ENCODE data around the gene XCR1. TPM values are rescaled to one million over a fixed set of nuclear protein-coding genes. Genes with fewer than 3 reads are reported as not detected.

The XCR1 gene
- total RNA-seq, 4 donors from 2014 or later, result under 0.01 to 0.07 (median 0.04) TPM; not detected in 1

DNA sequence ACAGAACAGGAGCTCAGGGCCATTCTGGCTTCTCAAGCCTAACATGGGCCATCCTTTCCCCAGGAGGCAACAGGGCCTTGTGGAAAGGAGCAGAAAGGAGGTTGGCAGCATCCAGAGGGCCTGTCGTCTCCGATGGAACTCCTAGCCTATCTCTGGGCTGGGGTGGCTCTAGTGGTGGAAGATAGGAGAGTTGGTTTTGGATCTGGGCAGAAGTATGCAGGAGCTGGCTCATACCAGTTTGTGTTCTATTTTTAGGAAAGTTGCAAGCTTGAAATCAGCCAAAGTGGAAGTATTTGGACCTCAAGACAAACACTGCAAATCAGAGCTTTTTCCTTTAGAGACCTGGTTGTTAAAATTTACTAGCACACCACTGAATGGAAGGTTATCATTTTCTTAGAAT, 35.4 kb upstream of the XCR1 start:
- Histone ChIP-seq H3K27me3 (no peaks in the 10 kb centered on the region), H3K4me1 (peaks cover 0 to 17% (median 3%) of the 10 kb centered on the region in 3 donors), H3K36me3 (no peaks in the 10 kb centered on the region), H3K9me3 (no peaks in the 10 kb centered on the region), H3K27ac (no peak overlapping the region), H3K4me3 (no peak overlapping the region)
- 23 to 25% methylated on average over 2 of the region's 2 CpGs for WGBS, 2 donors (ENCODE audit: low coverage in 1 of 2)
- TF ChIP-seq EP300 (IDR thresholded peaks at IDR 0.05) (no peak), POLR2AphosphoS5 (IDR thresholded peaks at IDR 0.05) (no peak), POLR2A (IDR thresholded peaks at IDR 0.05) (no peak)
- TF ChIP-seq, protein P1, sequence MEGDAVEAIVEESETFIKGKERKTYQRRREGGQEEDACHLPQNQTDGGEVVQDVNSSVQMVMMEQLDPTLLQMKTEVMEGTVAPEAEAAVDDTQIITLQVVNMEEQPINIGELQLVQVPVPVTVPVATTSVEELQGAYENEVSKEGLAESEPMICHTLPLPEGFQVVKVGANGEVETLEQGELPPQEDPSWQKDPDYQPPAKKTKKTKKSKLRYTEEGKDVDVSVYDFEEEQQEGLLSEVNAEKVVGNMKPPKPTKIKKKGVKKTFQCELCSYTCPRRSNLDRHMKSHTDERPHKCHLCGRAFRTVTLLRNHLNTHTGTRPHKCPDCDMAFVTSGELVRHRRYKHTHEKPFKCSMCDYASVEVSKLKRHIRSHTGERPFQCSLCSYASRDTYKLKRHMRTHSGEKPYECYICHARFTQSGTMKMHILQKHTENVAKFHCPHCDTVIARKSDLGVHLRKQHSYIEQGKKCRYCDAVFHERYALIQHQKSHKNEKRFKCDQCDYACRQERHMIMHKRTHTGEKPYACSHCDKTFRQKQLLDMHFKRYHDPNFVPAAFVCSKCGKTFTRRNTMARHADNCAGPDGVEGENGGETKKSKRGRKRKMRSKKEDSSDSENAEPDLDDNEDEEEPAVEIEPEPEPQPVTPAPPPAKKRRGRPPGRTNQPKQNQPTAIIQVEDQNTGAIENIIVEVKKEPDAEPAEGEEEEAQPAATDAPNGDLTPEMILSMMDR (IDR thresholded peaks at IDR 0.05), result no peak
- no peak for ATAC-seq

DNA sequence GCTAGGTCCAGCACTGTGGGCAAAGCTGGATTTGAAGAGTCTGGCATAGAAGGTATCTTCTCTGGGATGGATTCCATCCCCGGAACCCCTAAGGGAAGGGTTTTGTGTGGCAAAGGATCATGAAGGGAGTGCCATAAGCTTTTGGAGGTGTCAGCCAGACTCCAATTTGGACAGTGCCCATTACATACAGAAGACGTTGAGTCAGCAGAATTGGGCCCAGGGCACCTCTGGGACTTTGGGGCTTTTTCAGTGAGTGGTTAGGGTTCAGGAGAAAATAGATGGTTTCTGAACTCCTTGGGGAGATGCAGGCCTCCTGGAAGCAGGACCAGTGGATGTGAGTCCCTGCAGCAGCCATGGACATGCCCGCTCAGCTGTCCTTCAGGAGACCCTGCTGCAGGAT, 34.6 kb upstream of the XCR1 start:
- no peak for TF ChIP-seq POLR2AphosphoS5 (IDR thresholded peaks at IDR 0.05)
- 100% methylated on average over 1 of the region's 3 CpGs; no CpG with 5 or more reads in 1 of the 2 donors for WGBS, 2 donors (ENCODE audit: low coverage in 1 of 2)
- Histone ChIP-seq H3K27me3 (no peaks in the 10 kb centered on the region), H3K4me1 (peaks cover 0 to 17% (median 3%) of the 10 kb centered on the region in 3 donors), H3K9me3 (no peaks in the 10 kb centered on the region), H3K27ac (no peak overlapping the region), H3K36me3 (no peaks in the 10 kb centered on the region), H3K4me3 (no peak overlapping the region)
- ATAC-seq, result no peak

DNA sequence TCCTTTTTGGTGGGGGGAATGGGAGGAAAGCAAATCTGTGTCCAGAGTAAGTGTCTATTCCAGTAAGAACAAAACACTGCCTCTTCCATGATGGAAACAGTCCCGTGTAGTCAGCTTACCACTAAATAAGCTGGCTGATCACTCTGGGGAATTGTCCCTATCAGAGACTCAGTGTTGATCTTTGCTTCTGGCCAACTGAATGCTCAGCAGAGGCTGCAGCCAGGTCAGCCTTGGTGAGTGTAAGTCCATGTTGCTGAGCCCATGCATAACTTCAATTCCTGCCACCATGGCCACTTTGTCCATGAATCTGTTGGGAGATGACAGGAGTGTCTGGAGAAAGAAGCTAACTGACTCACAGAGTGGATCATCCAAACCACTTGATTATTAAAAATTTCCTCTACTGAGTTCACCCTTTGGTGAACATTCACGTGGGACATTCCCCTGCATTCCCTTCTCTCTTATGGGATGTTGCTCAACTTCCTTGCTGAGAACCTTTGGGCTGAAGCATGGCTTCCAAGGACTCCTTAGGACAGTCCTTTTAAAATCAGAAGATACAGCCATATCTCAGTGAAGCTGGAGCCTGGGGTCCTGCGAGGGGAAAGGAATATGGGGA, 33.9 kb upstream of the XCR1 start:
- TF ChIP-seq POLR2AphosphoS5 (IDR thresholded peaks at IDR 0.05) (no peak), POLR2A (IDR thresholded peaks at IDR 0.05) (no peak), EP300 (IDR thresholded peaks at IDR 0.05) (no peak)
- TF ChIP-seq, protein P1 (IDR thresholded peaks at IDR 0.05), result no peak
- Histone ChIP-seq H3K9me3 (no peaks in the 10 kb centered on the region), H3K4me3 (no peak overlapping the region), H3K36me3 (no peaks in the 10 kb centered on the region), H3K27me3 (no peaks in the 10 kb centered on the region), H3K4me1 (peaks cover 0 to 17% (median 3%) of the 10 kb centered on the region in 3 donors), H3K27ac (no peak overlapping the region)
- no peak for ATAC-seq
- 75 to 86% methylated on average over 1 of the region's 3 CpGs for WGBS, 2 donors (ENCODE audit: low coverage in 1 of 2)

- Histone ChIP-seq H3K4me3 (no peak overlapping the region), H3K36me3 (no peaks in the 10 kb centered on the region), H3K27ac (no peak overlapping the region), H3K4me1 (peaks cover 0 to 17% (median 3%) of the 10 kb centered on the region in 3 donors), H3K27me3 (no peaks in the 10 kb centered on the region), H3K9me3 (no peaks in the 10 kb centered on the region)
- TF ChIP-seq POLR2A (IDR thresholded peaks at IDR 0.05), result no peak
- TF ChIP-seq, protein P1 (IDR thresholded peaks at IDR 0.05), result no peak
- no peak for TF ChIP-seq POLR2AphosphoS5 (IDR thresholded peaks at IDR 0.05)
- TF ChIP-seq EP300 (IDR thresholded peaks at IDR 0.05), result no peak
- no peak for ATAC-seq
- 85 to 100% methylated on average over 2 of the region's 2 CpGs for WGBS, 2 donors (ENCODE audit: low coverage in 1 of 2)
Observed at GRCh38 chr3:46060551-46060950, 33.3 kb upstream of the XCR1 start.

- Histone ChIP-seq H3K27me3 (no peaks in the 10 kb centered on the region), H3K4me1 (peaks cover 0 to 17% (median 3%) of the 10 kb centered on the region in 3 donors), H3K4me3 (no peak overlapping the region), H3K9me3 (no peaks in the 10 kb centered on the region), H3K27ac (no peak overlapping the region), H3K36me3 (no peaks in the 10 kb centered on the region)
- 51 to 69% methylated on average over 3 of the region's 3 CpGs for WGBS, 2 donors (ENCODE audit: low coverage in 1 of 2)
- no peak for ATAC-seq
- no peak for TF ChIP-seq POLR2AphosphoS5 (IDR thresholded peaks at IDR 0.05)
- TF ChIP-seq POLR2A (IDR thresholded peaks at IDR 0.05), result no peak
- TF ChIP-seq EP300 (IDR thresholded peaks at IDR 0.05), result no peak
- TF ChIP-seq, protein P1 (IDR thresholded peaks at IDR 0.05), result no peak
Observed at GRCh38 chr3:46059432-46059831, 32.1 kb upstream of the XCR1 start.
